ENCODE results near the gene GRAP2.

- TF ChIP-seq CTCF (conservative IDR thresholded peaks at IDR 0.05; ENCODE audit: low read depth in 2 of 2), result no peak
- TF ChIP-seq POLR2AphosphoS5 (IDR thresholded peaks at IDR 0.05; ENCODE audit: low read depth), result no peak
- no peak for TF ChIP-seq CREB1 (CRISPR knock-in tag; IDR thresholded peaks at IDR 0.05; ENCODE audit: low read depth)
- TF ChIP-seq EZH2 (IDR thresholded peaks at IDR 0.05; ENCODE audit: low read depth, unreplicated experiment), result no peak
- TF ChIP-seq EZH2phosphoT487 (IDR thresholded peaks at IDR 0.05; ENCODE audit: unreplicated experiment), result no peak
- TF ChIP-seq REST (IDR thresholded peaks at IDR 0.05; ENCODE audit: unreplicated experiment), result no peak
- TF ChIP-seq ZNF462 (CRISPR knock-in tag; IDR thresholded peaks at IDR 0.05), result no peak
- TF ChIP-seq NANOG (IDR thresholded peaks at IDR 0.05; ENCODE audit: borderline replicate concordance), result no peak
Observed at GRCh38 chr22:40021401-40022000, 120.6 kb downstream of the GRAP2 start.
